ENCODE measurements around the gene USP6NL.

DNA sequence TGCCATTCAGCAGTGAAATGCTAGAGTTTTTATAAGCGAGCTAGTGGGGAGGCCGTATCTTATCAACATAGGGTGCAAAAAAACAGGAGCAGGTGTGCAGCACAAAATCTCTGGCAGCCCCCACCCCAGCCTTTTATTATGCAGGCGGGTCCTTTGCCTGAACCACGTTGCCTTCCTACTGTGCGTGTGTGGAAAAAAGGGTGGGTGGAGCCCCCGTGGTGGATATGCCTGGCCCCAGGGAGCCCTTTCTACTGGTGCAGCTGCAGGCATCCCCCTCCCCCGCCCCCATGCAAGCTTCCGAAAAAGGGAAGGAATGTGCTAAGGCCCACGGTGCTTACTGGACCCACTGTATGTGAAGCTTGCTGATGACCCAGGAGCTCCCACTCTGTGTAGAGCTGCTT is 175.9 kb downstream of the USP6NL start:
- TF ChIP-seq, protein P1, sequence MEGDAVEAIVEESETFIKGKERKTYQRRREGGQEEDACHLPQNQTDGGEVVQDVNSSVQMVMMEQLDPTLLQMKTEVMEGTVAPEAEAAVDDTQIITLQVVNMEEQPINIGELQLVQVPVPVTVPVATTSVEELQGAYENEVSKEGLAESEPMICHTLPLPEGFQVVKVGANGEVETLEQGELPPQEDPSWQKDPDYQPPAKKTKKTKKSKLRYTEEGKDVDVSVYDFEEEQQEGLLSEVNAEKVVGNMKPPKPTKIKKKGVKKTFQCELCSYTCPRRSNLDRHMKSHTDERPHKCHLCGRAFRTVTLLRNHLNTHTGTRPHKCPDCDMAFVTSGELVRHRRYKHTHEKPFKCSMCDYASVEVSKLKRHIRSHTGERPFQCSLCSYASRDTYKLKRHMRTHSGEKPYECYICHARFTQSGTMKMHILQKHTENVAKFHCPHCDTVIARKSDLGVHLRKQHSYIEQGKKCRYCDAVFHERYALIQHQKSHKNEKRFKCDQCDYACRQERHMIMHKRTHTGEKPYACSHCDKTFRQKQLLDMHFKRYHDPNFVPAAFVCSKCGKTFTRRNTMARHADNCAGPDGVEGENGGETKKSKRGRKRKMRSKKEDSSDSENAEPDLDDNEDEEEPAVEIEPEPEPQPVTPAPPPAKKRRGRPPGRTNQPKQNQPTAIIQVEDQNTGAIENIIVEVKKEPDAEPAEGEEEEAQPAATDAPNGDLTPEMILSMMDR (IDR thresholded peaks at IDR 0.05): no peak
- no peak for TF ChIP-seq EZH2phosphoT487 (IDR thresholded peaks at IDR 0.05)
- no peak for TF ChIP-seq EZH2 (IDR thresholded peaks at IDR 0.05)
